22Rv1 (cell line): ENCODE data around the gene EPHA5.

Source experiments
- H3K27ac ChIP-seq: fragments of 450-650 bp; 2 replicates; pipeline ENCODE4 v1.5.1; 2017
- CTCF ChIP-seq: fragments of 450-650 bp; IDR thresholded peaks from 2 replicates; pipeline ENCODE4 v1.5.1; 2017; ENCODE audit warnings: mild to moderate bottlenecking
- ZFX ChIP-seq: fragments of 450-650 bp; IDR thresholded peaks from 2 replicates; pipeline ENCODE4 v1.6.1; 2017; ENCODE audit warnings: antibody characterized with exemption, borderline replicate concordance

The EPHA5 gene

GRCh38 chr4:65670331-65671031 is at the start of gene EPHA5:
EPHA5 (minus strand) TSS chr4:65670489; CDS start chr4:65669742, 747 bp downstream.
- peak; percentile 43 for TF ChIP-seq CTCF
- no peak for TF ChIP-seq ZFX
- peak within 1 kb of the TSS; percentile 73 for H3K27ac ChIP-seq

- TF ChIP-seq ZFX (no peak), CTCF (no peak)
- H3K27ac ChIP-seq, result no peak overlapping the region
These were observed 49.3 kb upstream of the EPHA5 start for GRCh38 chr4:65719635-65720034.

GRCh38 chr4:65698631-65699030 is 28.3 kb upstream of the EPHA5 start:
- no peak overlapping the region for H3K27ac ChIP-seq
- no peak for TF ChIP-seq ZFX
- no peak for TF ChIP-seq CTCF

GRCh38 chr4:65696436-65696835 is 26.1 kb upstream of the EPHA5 start:
- H3K27ac ChIP-seq, result no peak overlapping the region
- TF ChIP-seq ZFX (no peak), CTCF (no peak)

- no peak overlapping the region for H3K27ac ChIP-seq
- no peak for TF ChIP-seq CTCF
- no peak for TF ChIP-seq ZFX
These were observed 1.1 kb upstream of the EPHA5 start for GRCh38 chr4:65671372-65671771.

- TF ChIP-seq ZFX, result no peak
- TF ChIP-seq CTCF, result no peak
- H3K27ac ChIP-seq, result peak overlapping the region; percentile 73
These were observed 314 bp downstream of the EPHA5 start for GRCh38 chr4:65670020-65670330.

GRCh38 chr4:65669111-65670019 is 924 bp downstream of the EPHA5 start:
- H3K27ac ChIP-seq, result peak overlapping the region; percentile 73
- no peak for TF ChIP-seq CTCF
- no peak for TF ChIP-seq ZFX
